Left lung (tissue), 10 donors: ENCODE results near the gene MYPOP. TPM values are rescaled to one million over a fixed set of nuclear protein-coding genes. Genes with fewer than 3 reads are reported as not detected.

Experiments
- ATAC-seq: fragments of 200-7000 bp; cut with Tn5 transposase; one replicate; pipeline ENCODE4 v1.9.1; 2020; ENCODE audit warnings: moderate library complexity
- DNase-seq, 4 donors: peaks; one replicate each; pipeline ENCODE4 v3.0.0-alpha.2; 2013 to 2020
- H3K27ac ChIP-seq, 2 donors: fragments of 200-600 bp; sonication (generic) in 1 of 2; one replicate each; pipeline versions ENCODE4 v1.5.0 to v1.8.0; 2020 to 2021
- H3K27me3 ChIP-seq, 2 donors: fragments of 200-600 bp; sonication (generic) in 1 of 2; one replicate each; pipeline versions ENCODE4 v1.5.0 to v1.8.0; 2020 to 2021
- H3K36me3 ChIP-seq, 2 donors: fragments of 200-600 bp; sonication (generic) in 1 of 2; one replicate each; pipeline versions ENCODE4 v1.5.0 to v1.8.0; 2020 to 2021
- H3K4me1 ChIP-seq, 2 donors: fragments of 200-600 bp; one replicate each; pipeline ENCODE4 v1.8.0; 2021
- H3K4me3 ChIP-seq, 2 donors: fragments of 200-600 bp; sonication (generic) in 1 of 2; one replicate each; pipeline versions ENCODE4 v1.5.0 to v1.8.0; 2020 to 2021; ENCODE audit warnings: mild to moderate bottlenecking in 1 of 2
- H3K9me3 ChIP-seq, 2 donors: fragments of 200-600 bp; sonication (generic) in 1 of 2; one replicate each; pipeline versions ENCODE4 v1.5.0 to v1.8.0; 2020 to 2021
- CTCF ChIP-seq, 2 donors: fragments of 200-600 bp; sonication (generic) in 1 of 2; IDR thresholded peaks; one replicate each; pipeline versions ENCODE4 v1.5.0 to v1.8.0; 2021; ENCODE audit warnings: antibody characterized with exemption in 2 of 2
- intact Hi-C, 2 donors: fragments of 100-400 bp; cut with DNase I; formaldehyde crosslinking; loops; one replicate each; pipeline versions ENCODE4 v1.11.2 to v1.14.2; 2022
- polyA plus RNA-seq, 6 donors: library from polyadenylated mRNA; unstranded; fragments of 120-200 nt; gene quantifications; one replicate each; pipeline ENCODE4 v1.2.1, GENCODE V29; 2013; ENCODE audit not compliant: insufficient read length in 6 of 6
- total RNA-seq, 2 donors: library from RNA; stranded (reverse); fragmentation: NEBNext Ultra II Directional; extraction: Animal tissue kit (Norgen Biotek cat#: 25700); gene quantifications; one replicate each; pipeline ENCODE4 v1.2.1, GENCODE V29; 2021
- donor health status: DM: no; HTN: yes; CAD: no.
- donor health status: DM: no; HTN: no; CAD: no.

MYPOP gene
- total and polyA plus RNA-seq, 8 donors = 3.6 to 8.7 (median 5.3) TPM

- Histone ChIP-seq H3K9me3 (no peaks in the 10 kb centered on the region), H3K27ac (peak overlapping the region; percentile 92 to 93), H3K27me3 (peaks cover 13 to 39% of the 10 kb centered on the region in 2 donors), H3K4me1 (peaks cover 5 to 33% of the 10 kb centered on the region in 2 donors), H3K36me3 (peaks cover 0 to 33% of the 10 kb centered on the region in 2 donors), H3K4me3 (peak overlapping the region; percentile 84 to 98)
- no peak for TF ChIP-seq CTCF (IDR thresholded peaks at IDR 0.05)
- intact Hi-C loops = no loop called here
- peak in 1 of 4 donors; percentile 43 for DNase-seq
- ATAC-seq = no peak
Measured at GRCh38 chr19:45862271-45862563, 40.2 kb downstream of the MYPOP start.

GRCh38 chr19:45860359-45861259 is 41.8 kb downstream of the MYPOP start:
- H3K36me3 ChIP-seq = peaks cover 0 to 42% of the 10 kb centered on the region in 2 donors
- no peak overlapping the region for H3K27ac ChIP-seq
- ATAC-seq = no peak
- intact Hi-C loops = no loop called here
- H3K4me3 ChIP-seq = no peak overlapping the region
- no peak for TF ChIP-seq CTCF (IDR thresholded peaks at IDR 0.05)
- H3K4me1 ChIP-seq = peaks cover 5 to 33% of the 10 kb centered on the region in 2 donors
- peaks cover 13 to 24% of the 10 kb centered on the region in 2 donors for H3K27me3 ChIP-seq
- no peaks in the 10 kb centered on the region for H3K9me3 ChIP-seq
- DNase-seq = peak in 1 of 4 donors; percentile 15

- Histone ChIP-seq H3K4me3 (no peak overlapping the region), H3K36me3 (peaks cover 0 to 76% of the 10 kb centered on the region in 2 donors), H3K27me3 (no peaks in the 10 kb centered on the region), H3K9me3 (no peaks in the 10 kb centered on the region), H3K4me1 (peaks cover 0 to 3% of the 10 kb centered on the region in 2 donors), H3K27ac (no peak overlapping the region)
- TF ChIP-seq CTCF (IDR thresholded peaks at IDR 0.05) = no peak
- DNase-seq (peak in 1 of 4 donors; percentile 27), ATAC-seq (no peak)
- intact Hi-C loops = no loop called here
Measured at GRCh38 chr19:45854167-45854778, 48.1 kb downstream of the MYPOP start.

GRCh38 chr19:45852983-45853382 is 49.4 kb downstream of the MYPOP start:
- H3K4me3 ChIP-seq = no peak overlapping the region
- H3K27ac ChIP-seq = peak overlapping the region; percentile 8 to 26
- intact Hi-C loops = no loop called here
- no peaks in the 10 kb centered on the region for H3K9me3 ChIP-seq
- DNase-seq = peak in 3 of 4 donors; percentile 77 to 88 (median 84)
- peaks cover 0 to 79% of the 10 kb centered on the region in 2 donors for H3K36me3 ChIP-seq
- TF ChIP-seq CTCF (IDR thresholded peaks at IDR 0.05) = no peak
- peak; percentile 96 for ATAC-seq
- H3K4me1 ChIP-seq = peaks cover 0 to 3% of the 10 kb centered on the region in 2 donors
- no peaks in the 10 kb centered on the region for H3K27me3 ChIP-seq

GRCh38 chr19:45852145-45852750 is 50.2 kb downstream of the MYPOP start:
- intact Hi-C loops = no loop called here
- H3K27me3 ChIP-seq = no peaks in the 10 kb centered on the region
- peak in 1 of 4 donors; percentile 36 for DNase-seq

More at GRCh38 chr19:45852145-45852750, 50.2 kb downstream of the MYPOP start:
- Histone ChIP-seq H3K9me3 (no peaks in the 10 kb centered on the region), H3K27ac (no peak overlapping the region), H3K36me3 (peaks cover 0 to 84% of the 10 kb centered on the region in 2 donors), H3K4me3 (no peak overlapping the region), H3K4me1 (peaks cover 0 to 3% of the 10 kb centered on the region in 2 donors)
- TF ChIP-seq CTCF (IDR thresholded peaks at IDR 0.05) = no peak
- no peak for ATAC-seq
